Smooth muscle cell (in vitro differentiated cells): ENCODE data around the gene RANBP1. TPM values are rescaled to one million over a fixed set of nuclear protein-coding genes. Genes with fewer than 3 reads are reported as not detected.

Experiments used
- DNase-seq: peaks from one replicate; lab custom pipeline; 2025; ENCODE audit not compliant: unreplicated experiment; lab: John Stamatoyannopoulos, UW
- H2AFZ ChIP-seq: fragments of 200-600 bp; sonication (generic); 2 replicates; pipeline ENCODE4 v1.6.0; 2016; ENCODE audit warnings: antibody characterized with exemption, low read depth, mild to moderate bottlenecking
- H3F3A ChIP-seq: fragments of 200-600 bp; sonication (generic); 2 replicates; pipeline ENCODE4 v1.6.0; 2017; ENCODE audit warnings: antibody characterized with exemption, low read depth
- H3K27ac ChIP-seq: fragments of 200-600 bp; sonication (generic); 2 replicates; pipeline ENCODE4 v1.5.1; 2016; ENCODE audit warnings: low read depth, mild to moderate bottlenecking
- H3K27me3 ChIP-seq: fragments of 200-600 bp; sonication (generic); 2 replicates; pipeline ENCODE4 v1.6.1; 2016; ENCODE audit warnings: low read depth, mild to moderate bottlenecking
- H3K36me3 ChIP-seq: fragments of 200-600 bp; sonication (generic); 2 replicates; pipeline ENCODE4 v1.5.1; 2016; ENCODE audit warnings: low read depth
- H3K4me1 ChIP-seq: fragments of 200-600 bp; sonication (generic); 2 replicates; pipeline ENCODE4 v1.5.1; 2016; ENCODE audit warnings: low read depth
- H3K4me2 ChIP-seq: fragments of 200-600 bp; sonication (generic); 2 replicates; pipeline ENCODE4 v1.6.0; 2016; ENCODE audit warnings: mild to moderate bottlenecking
- H3K4me3 ChIP-seq: fragments of 200-600 bp; sonication (generic); 2 replicates; pipeline ENCODE4 v1.5.1; 2016; ENCODE audit warnings: mild to moderate bottlenecking
- H3K79me2 ChIP-seq: fragments of 200-600 bp; sonication (generic); 2 replicates; pipeline ENCODE4 v1.6.0; 2016; ENCODE audit warnings: low read depth, mild to moderate bottlenecking
- H3K9ac ChIP-seq: fragments of 200-600 bp; sonication (generic); 2 replicates; pipeline ENCODE4 v1.6.0; 2016; ENCODE audit warnings: low read depth
- H3K9me3 ChIP-seq: fragments of 200-600 bp; sonication (generic); replicated peaks from 2 replicates; pipeline ENCODE4 v1.5.1; 2016; ENCODE audit warnings: low read depth
- H4K20me1 ChIP-seq: fragments of 200-600 bp; sonication (generic); 2 replicates; pipeline ENCODE4 v1.6.0; 2016; ENCODE audit warnings: low read depth
- CTCF ChIP-seq: fragments of 200-600 bp; sonication (generic); IDR thresholded peaks from 2 replicates; pipeline ENCODE4 v1.5.1; 2017; ENCODE audit warnings: borderline replicate concordance, mild to moderate bottlenecking, antibody characterized with exemption; ENCODE audit not compliant: insufficient read depth, poor library complexity, severe bottlenecking
- WGBS: methylation state at CpG from one replicate; pipeline ENCODE4 v1.1.7; 2016; ENCODE audit warnings: low lambda C conversion rate; 5-methylcytosine and 5-hydroxymethylcytosine counted together
- polyA plus RNA-seq: library from polyadenylated mRNA; unstranded; fragments of >200 nt; fragmentation: Nextera tagmentation; extraction: Ambion mirVana; gene quantifications from 2 replicates; pipeline ENCODE4 v1.2.1, GENCODE V29; 2016
- total RNA-seq: library from RNA; depleted of rRNA; stranded (reverse); fragments of >200 nt; gene quantifications from 2 replicates; pipeline ENCODE4 v1.2.3, GENCODE V29; 2014

The RANBP1 gene
- total and polyA plus RNA-seq, 2 experiments from 2014 or later: 235 to 331 TPM

- Histone ChIP-seq H3K27ac (no peak overlapping the region), H3K4me2 (no peak overlapping the region), H4K20me1 (peaks cover 97% of the 10 kb centered on the region), H3K9me3 (no peaks in the 10 kb centered on the region), H2AFZ (no peak overlapping the region), H3K9ac (no peak overlapping the region), H3K27me3 (no peaks in the 10 kb centered on the region), H3F3A (no peaks in the 10 kb centered on the region), H3K4me1 (peaks cover 3% of the 10 kb centered on the region), H3K36me3 (no peaks in the 10 kb centered on the region), H3K4me3 (no peak overlapping the region), H3K79me2 (peaks cover 48% of the 10 kb centered on the region)
- no peak for TF ChIP-seq CTCF
- WGBS: 85% methylated on average over 26 of the region's 26 CpGs
- DNase-seq: no peak
Observed at GRCh38 chr22:20137671-20138416, 21.9 kb downstream of the RANBP1 start.

DNA sequence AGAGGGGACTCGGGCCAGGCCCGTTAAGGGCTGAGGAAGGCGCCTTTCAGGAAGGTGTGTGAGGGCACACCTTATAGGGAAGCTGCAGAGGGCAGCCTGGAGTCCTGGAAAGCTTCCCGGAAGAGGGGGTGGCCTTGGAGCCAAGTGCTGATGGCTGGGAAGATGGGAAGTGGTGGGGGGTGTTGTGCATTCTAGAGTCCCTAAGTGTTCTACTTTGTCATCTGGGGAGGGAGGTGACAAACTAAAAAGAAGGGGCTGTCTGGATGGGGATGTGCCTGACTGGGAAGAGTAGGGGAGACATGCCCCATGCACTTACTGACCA, 22.5 kb downstream of the RANBP1 start:
- H4K20me1 ChIP-seq: peaks cover 91% of the 10 kb centered on the region

DNA sequence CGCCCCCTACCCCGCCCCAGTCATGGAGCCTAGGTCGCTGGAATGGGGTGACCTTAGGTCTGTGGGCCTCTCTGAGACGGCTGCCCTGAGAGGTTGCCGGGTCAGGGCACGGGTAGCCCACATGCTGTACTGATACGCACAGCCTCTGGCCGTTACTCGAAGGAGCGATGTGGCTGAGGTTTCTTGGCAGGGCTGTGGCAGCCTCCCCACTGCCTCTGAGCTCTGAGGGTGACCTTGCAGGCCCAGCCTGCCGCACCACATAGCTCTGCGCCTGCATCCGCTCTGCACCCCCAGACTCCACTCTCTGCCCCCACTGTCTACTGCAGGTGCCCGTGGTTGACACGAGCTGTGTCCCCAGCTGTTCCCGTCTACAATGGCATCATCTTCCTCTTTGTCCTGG, 23.0 kb downstream of the RANBP1 start:
- H3F3A ChIP-seq: no peaks in the 10 kb centered on the region
- peaks cover 38% of the 10 kb centered on the region for H3K79me2 ChIP-seq
- no peak for DNase-seq
- WGBS: 97% methylated on average over 16 of the region's 16 CpGs
- no peak overlapping the region for H3K4me3 ChIP-seq
- H3K4me2 ChIP-seq: no peak overlapping the region
- H3K27me3 ChIP-seq: no peaks in the 10 kb centered on the region
- peaks cover 86% of the 10 kb centered on the region for H4K20me1 ChIP-seq
- no peak overlapping the region for H2AFZ ChIP-seq
- H3K9me3 ChIP-seq: no peaks in the 10 kb centered on the region
- TF ChIP-seq CTCF: no peak
- H3K4me1 ChIP-seq: no peaks in the 10 kb centered on the region
- no peak overlapping the region for H3K9ac ChIP-seq
- H3K27ac ChIP-seq: no peak overlapping the region
- H3K36me3 ChIP-seq: no peaks in the 10 kb centered on the region

More for the DNA sequence above, 22.5 kb downstream of the RANBP1 start:
- Histone ChIP-seq H3K27ac (no peak overlapping the region), H3K36me3 (no peaks in the 10 kb centered on the region), H3K79me2 (peaks cover 43% of the 10 kb centered on the region), H3K9me3 (no peaks in the 10 kb centered on the region), H3K4me3 (no peak overlapping the region), H3K4me1 (no peaks in the 10 kb centered on the region), H3K9ac (no peak overlapping the region), H2AFZ (no peak overlapping the region), H3K4me2 (no peak overlapping the region), H3F3A (no peaks in the 10 kb centered on the region), H3K27me3 (no peaks in the 10 kb centered on the region)
- DNase-seq: no peak
- 75% methylated on average over 4 of the region's 4 CpGs for WGBS
- no peak for TF ChIP-seq CTCF
